Activated CD4-positive, alpha-beta T cell treated with anti-CD3 and anti-CD28 coated beads, Interleukin-2, amount 10 ng/mL, durations not matched to agents 7 days and 5 days (primary cell): ENCODE measurements around the gene LCA5. TPM values are rescaled to one million over a fixed set of nuclear protein-coding genes. Genes with fewer than 3 reads are reported as not detected.
"Not testable (repeated sequence)": the region's sequence is repeated elsewhere in the genome, so short reads cannot be mapped to it uniquely, and the experiment has no call there.

Experiments used
- CTCF ChIA-PET: fragments of 350-600 bp; sonication (Branson Sonifier 250); formaldehyde crosslinking; loops from one replicate; lab custom pipeline; 2021; ENCODE audit warnings: antibody characterized with exemption; lab: Charles Lee
- POLR2A ChIA-PET: fragments of 350-600 bp; sonication (Branson Sonifier 250); formaldehyde crosslinking; loops from one replicate; lab custom pipeline; 2021; ENCODE audit warnings: antibody characterized with exemption; lab: Charles Lee
- DNase-seq: peaks from one replicate; pipeline ENCODE4 v3.0.0-alpha.2; 2020
- H3K27ac Mint-ChIP-seq: one replicate; pipeline ENCODE4 v1.8.0; 2021; ENCODE audit warnings: mild to moderate bottlenecking, moderate library complexity, mixed read lengths
- H3K27me3 Mint-ChIP-seq: one replicate; pipeline ENCODE4 v1.8.0; 2021; ENCODE audit warnings: mixed read lengths
- H3K36me3 Mint-ChIP-seq: one replicate; pipeline ENCODE4 v1.8.0; 2021; ENCODE audit warnings: low read depth, mixed read lengths
- H3K4me1 Mint-ChIP-seq: one replicate; pipeline ENCODE4 v1.8.0; 2021; ENCODE audit warnings: mixed read lengths
- H3K4me3 Mint-ChIP-seq: one replicate; pipeline ENCODE4 v1.8.0; 2021; ENCODE audit warnings: mild to moderate bottlenecking, moderate library complexity, mixed read lengths
- H3K9me3 Mint-ChIP-seq: one replicate; pipeline ENCODE4 v1.8.0; 2021; ENCODE audit warnings: mixed read lengths
- total RNA-seq, 2 experiments: library from RNA; stranded (reverse); gene quantifications; one replicate each; pipeline ENCODE4 v1.2.3, GENCODE V29; 2021

The LCA5 gene
- total RNA-seq, 2 experiments from 2014 or later = 0.05 to 0.25 TPM

DNA sequence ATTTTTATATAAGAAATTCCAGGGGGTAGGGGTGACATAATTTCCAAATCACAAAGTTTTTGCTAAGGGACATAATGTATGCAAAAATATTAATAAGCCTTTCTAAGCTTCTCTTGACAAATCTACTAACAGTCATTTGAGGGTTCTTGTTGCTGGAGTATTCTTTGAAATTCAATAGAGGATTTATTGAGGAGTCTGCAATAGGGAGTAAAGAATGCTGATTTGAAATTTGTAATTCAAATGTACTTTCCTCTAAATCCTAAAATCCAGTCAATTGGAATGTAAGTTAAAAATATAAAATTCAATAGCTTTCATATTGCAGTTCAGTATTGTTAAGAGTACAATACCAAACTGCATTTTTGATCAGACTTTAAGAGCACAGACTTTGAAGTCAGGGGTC is 17.1 kb upstream of the LCA5 start:
- Mint-ChIP-seq H3K9me3 (no peaks in the 10 kb centered on the region), H3K27me3 (no peaks in the 10 kb centered on the region), H3K4me3 (no peak overlapping the region), H3K27ac (no peak overlapping the region), H3K4me1 (peaks cover 2% of the 10 kb centered on the region), H3K36me3 (no peaks in the 10 kb centered on the region)
- POLR2A ChIA-PET = no interaction called here
- CTCF ChIA-PET = no interaction called here
- no peak for DNase-seq

- CTCF ChIA-PET = no interaction called here
Observed at GRCh38 chr6:79551401-79551800, 14.2 kb upstream of the LCA5 start.

GRCh38 chr6:79548304-79548703 is 11.1 kb upstream of the LCA5 start:
- ChIA-PET CTCF (interaction anchor here (1.3 kb wide), 1 partner anchor 11 kb away, joined by 5 read pairs; the partner anchor contains the start of gene LCA5), POLR2A (no interaction called here)
- Mint-ChIP-seq H3K27ac (no peak overlapping the region), H3K9me3 (no peaks in the 10 kb centered on the region), H3K36me3 (no peaks in the 10 kb centered on the region), H3K4me3 (no peak overlapping the region), H3K27me3 (no peaks in the 10 kb centered on the region), H3K4me1 (peaks cover 13% of the 10 kb centered on the region)
- no peak for DNase-seq

More at GRCh38 chr6:79551401-79551800, 14.2 kb upstream of the LCA5 start:
- H3K4me1 Mint-ChIP-seq = peaks cover 2% of the 10 kb centered on the region
- H3K4me3 Mint-ChIP-seq = no peak overlapping the region
- DNase-seq = no peak
- no peaks in the 10 kb centered on the region for H3K36me3 Mint-ChIP-seq
- no peak overlapping the region for H3K27ac Mint-ChIP-seq
- POLR2A ChIA-PET = no interaction called here
- H3K9me3 Mint-ChIP-seq = no peaks in the 10 kb centered on the region
- no peaks in the 10 kb centered on the region for H3K27me3 Mint-ChIP-seq

DNA sequence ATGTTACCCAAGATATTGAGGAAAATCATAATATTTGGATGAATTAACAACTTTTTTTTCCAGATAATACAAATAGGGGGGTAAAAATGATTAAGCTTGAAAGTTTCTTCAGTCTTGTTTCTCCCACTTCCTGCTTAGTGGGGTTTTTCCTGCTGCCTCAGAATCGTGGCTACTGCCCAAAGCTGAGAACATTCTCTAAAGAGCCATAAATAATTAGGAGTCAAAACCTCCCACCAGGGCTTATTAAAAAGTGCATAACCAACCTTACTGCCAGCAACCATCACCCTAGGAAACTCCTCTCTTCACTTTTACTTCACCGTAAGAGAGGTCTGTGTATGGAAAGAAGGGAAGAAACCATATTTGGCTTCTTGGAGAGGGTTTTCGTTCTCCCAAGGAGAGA is 9.0 kb upstream of the LCA5 start:
- Mint-ChIP-seq H3K27me3 (no peaks in the 10 kb centered on the region), H3K9me3 (no peaks in the 10 kb centered on the region), H3K36me3 (no peaks in the 10 kb centered on the region), H3K4me1 (peaks cover 11% of the 10 kb centered on the region), H3K27ac (no peak overlapping the region), H3K4me3 (no peak overlapping the region)
- ChIA-PET POLR2A (no interaction called here), CTCF (no interaction called here)
- no peak for DNase-seq

DNA sequence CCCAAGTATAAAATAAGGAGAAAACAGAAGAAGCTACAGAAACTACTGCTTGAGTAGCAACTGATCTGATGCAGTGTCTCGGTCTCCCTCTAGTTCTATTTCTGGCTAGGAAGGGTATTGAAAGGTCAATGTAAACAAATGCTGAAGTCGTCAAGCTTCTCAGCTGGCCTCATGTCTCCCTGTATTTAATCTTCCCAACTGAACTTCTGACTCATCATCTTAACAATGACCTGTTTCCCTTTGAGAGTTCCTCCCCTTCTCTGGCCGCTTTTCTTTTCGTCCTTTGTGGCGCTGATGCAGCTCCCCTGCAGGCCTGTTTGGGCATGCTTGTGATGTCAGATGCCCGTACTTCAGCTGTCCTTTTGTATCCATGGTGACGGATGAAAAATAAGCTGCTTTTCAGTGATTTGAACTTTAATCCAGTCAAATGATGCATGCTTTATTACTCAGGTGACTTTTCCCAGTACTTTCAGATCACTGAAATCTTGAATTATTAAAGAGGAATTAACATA is 7.8 kb upstream of the LCA5 start:
- Mint-ChIP-seq H3K9me3 (no peaks in the 10 kb centered on the region), H3K4me3 (no peak overlapping the region), H3K4me1 (peaks cover 11% of the 10 kb centered on the region), H3K36me3 (no peaks in the 10 kb centered on the region), H3K27me3 (no peaks in the 10 kb centered on the region), H3K27ac (no peak overlapping the region)
- ChIA-PET CTCF (no interaction called here), POLR2A (no interaction called here)
- no peak for DNase-seq

GRCh38 chr6:79544299-79544927 is 7.2 kb upstream of the LCA5 start:
- no peak for DNase-seq
- peaks cover 11% of the 10 kb centered on the region for H3K4me1 Mint-ChIP-seq
- no peaks in the 10 kb centered on the region for H3K9me3 Mint-ChIP-seq
- H3K27me3 Mint-ChIP-seq = no peaks in the 10 kb centered on the region
- H3K27ac Mint-ChIP-seq = no peak overlapping the region
- POLR2A ChIA-PET = no interaction called here
- H3K36me3 Mint-ChIP-seq = no peaks in the 10 kb centered on the region
- CTCF ChIA-PET = no interaction called here
- no peak overlapping the region for H3K4me3 Mint-ChIP-seq

- Mint-ChIP-seq H3K4me3 (no peak overlapping the region), H3K27me3 (no peaks in the 10 kb centered on the region), H3K9me3 (no peaks in the 10 kb centered on the region), H3K36me3 (no peaks in the 10 kb centered on the region), H3K4me1 (peaks cover 11% of the 10 kb centered on the region), H3K27ac (no peak overlapping the region)
- no peak for DNase-seq
- CTCF ChIA-PET = no interaction called here
- POLR2A ChIA-PET = no interaction called here
Observed at GRCh38 chr6:79543886-79544285, 6.7 kb upstream of the LCA5 start.

DNA sequence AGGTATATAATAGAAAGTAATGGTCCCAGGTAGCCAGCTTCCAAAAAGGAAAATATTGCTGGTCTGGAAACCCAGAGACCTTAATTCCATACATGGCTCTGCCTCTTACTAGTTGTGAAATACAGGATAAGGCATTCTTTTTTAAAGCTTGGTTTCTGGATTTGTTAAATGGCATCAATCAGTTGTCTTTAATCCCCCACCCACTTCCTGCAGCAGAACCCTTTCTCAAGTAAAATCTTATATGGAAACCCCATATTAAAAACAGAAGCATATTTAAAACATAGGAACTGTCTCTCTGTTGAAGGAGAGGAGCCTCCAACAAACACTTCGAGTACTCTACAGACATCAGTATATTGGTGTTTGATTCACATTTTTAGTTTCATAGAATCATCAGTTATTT is 6.2 kb upstream of the LCA5 start:
- Mint-ChIP-seq H3K36me3 (no peaks in the 10 kb centered on the region), H3K27ac (no peak overlapping the region), H3K4me1 (peaks cover 11% of the 10 kb centered on the region), H3K9me3 (no peaks in the 10 kb centered on the region), H3K4me3 (no peak overlapping the region), H3K27me3 (no peaks in the 10 kb centered on the region)
- ChIA-PET POLR2A (no interaction called here), CTCF (no interaction called here)
- DNase-seq = no peak

DNA sequence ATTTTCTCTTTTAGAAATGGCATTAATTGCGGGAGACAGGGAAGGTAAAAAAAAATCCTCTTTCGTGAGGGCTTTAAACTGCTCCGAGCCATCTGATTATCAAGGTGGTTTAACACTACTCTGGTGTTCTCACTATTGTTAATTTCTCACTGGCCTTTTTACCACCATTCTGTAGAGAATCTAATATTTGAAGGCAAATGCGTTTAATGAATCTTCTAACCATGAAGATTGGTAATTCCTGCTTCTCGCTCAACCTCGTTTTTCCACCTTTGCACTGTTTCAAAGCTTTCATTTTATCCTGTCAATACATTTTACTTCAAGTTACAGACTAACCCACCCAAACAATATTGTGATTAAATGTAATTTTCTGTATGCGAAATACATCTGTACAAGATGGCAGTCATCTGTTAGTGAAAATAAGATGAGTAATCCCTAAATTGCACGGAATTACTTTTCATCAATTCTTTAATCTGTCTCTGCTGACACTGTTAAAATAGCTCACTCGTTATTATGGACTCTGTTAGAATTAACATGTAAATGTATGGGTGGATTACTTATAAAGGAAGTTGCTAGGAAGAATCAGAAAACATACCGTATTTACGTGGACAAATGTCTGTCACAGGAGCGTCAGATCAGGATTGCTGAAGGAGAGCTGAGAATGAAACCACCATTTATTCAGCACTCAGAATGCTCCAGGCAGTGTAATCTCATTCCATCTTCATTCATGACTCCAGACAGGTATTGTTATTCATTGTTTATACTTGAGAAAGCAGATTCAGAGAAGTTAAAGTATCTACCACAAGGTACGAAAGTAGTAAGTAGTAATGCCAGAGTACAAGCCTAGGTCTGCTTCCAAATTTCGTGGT is 1.1 kb upstream of the LCA5 start:
- Mint-ChIP-seq H3K27ac (no peak overlapping the region), H3K4me1 (peaks cover 2% of the 10 kb centered on the region), H3K4me3 (no peak overlapping the region), H3K9me3 (no peaks in the 10 kb centered on the region), H3K36me3 (no peaks in the 10 kb centered on the region), H3K27me3 (peaks cover 18% of the 10 kb centered on the region)
- CTCF ChIA-PET = interaction anchor here (1.6 kb wide), 1 partner anchor 9 kb away, joined by 5 read pairs; no protein-coding TSS in a partner anchor
- POLR2A ChIA-PET = no interaction called here
- no peak for DNase-seq

- H3K27me3 Mint-ChIP-seq = peaks cover 18% of the 10 kb centered on the region
- no peak overlapping the region for H3K4me3 Mint-ChIP-seq
- peaks cover 2% of the 10 kb centered on the region for H3K4me1 Mint-ChIP-seq
- no peaks in the 10 kb centered on the region for H3K9me3 Mint-ChIP-seq
- no peak for DNase-seq
- CTCF ChIA-PET = no interaction called here
- H3K36me3 Mint-ChIP-seq = no peaks in the 10 kb centered on the region
- POLR2A ChIA-PET = no interaction called here
- H3K27ac Mint-ChIP-seq = no peak overlapping the region
Observed at GRCh38 chr6:79536585-79536953, 661 bp downstream of the LCA5 start.

GRCh38 chr6:79529567-79529966 is 7.7 kb downstream of the LCA5 start:
- DNase-seq, POLR2A ChIA-PET, H3K4me3 Mint-ChIP-seq, H3K4me1 Mint-ChIP-seq, H3K36me3 Mint-ChIP-seq, H3K27ac Mint-ChIP-seq, H3K27me3 Mint-ChIP-seq, CTCF ChIA-PET, H3K9me3 Mint-ChIP-seq: not testable (repeated sequence)

- Mint-ChIP-seq H3K9me3 (no peaks in the 10 kb centered on the region), H3K27me3 (no peaks in the 10 kb centered on the region), H3K4me1 (no peaks in the 10 kb centered on the region), H3K27ac (no peak overlapping the region), H3K36me3 (no peaks in the 10 kb centered on the region), H3K4me3 (no peak overlapping the region)
- POLR2A ChIA-PET = no interaction called here
- CTCF ChIA-PET = no interaction called here
- no peak for DNase-seq
Observed at GRCh38 chr6:79526897-79527296, 10.3 kb downstream of the LCA5 start.

DNA sequence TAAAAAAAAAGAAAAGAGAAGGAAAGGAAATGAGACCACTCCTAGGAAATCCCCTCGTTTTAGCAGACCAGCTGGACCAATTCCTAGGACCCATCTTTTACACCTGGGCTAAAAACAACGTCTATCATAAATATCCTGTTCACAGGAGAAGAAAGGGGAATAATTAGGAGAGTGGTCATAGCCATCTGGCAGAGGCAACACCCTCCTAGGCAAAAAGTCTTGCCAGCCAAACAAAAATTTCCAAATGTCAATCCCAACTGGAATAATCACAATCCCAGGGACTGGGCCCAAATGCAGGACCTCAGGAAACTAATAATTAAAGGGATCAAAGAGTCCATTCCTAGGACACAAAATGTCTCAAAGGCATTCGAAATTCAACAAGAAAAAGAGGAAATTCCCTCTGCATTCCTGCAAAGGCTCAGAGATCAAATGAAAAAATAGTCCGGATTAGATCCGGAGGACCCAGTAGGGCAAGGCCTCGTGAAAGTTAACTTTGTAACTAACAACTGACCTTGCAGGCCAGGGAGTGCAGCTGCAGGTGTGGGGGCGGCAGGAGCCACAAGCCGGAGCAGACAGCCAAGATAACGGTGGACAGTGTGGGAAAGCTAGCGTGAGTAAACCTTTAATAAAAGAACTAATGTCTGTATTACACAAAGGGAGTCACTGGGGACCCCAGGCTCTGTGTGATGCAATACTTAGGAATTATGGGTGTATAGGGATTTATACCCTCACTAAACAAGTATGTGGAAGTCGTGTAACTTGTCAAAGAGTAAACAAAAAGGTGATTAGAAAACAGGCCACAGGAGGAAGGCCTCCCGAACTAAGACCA is 11.7 kb downstream of the LCA5 start:
- Mint-ChIP-seq H3K27ac (no peak overlapping the region), H3K36me3 (no peaks in the 10 kb centered on the region), H3K27me3 (no peaks in the 10 kb centered on the region), H3K4me3 (no peak overlapping the region), H3K4me1 (no peaks in the 10 kb centered on the region), H3K9me3 (no peaks in the 10 kb centered on the region)
- no peak for DNase-seq
- ChIA-PET CTCF (interaction anchor here (0.6 kb wide), 1 partner anchor 706 kb away, joined by 3 read pairs; no protein-coding TSS in a partner anchor), POLR2A (no interaction called here)
